HEK293 (cell line): Measurements from ENCODE around the gene OBSL1.

ENCODE experiments used
- BCL11A ChIP-seq: fragments of 450-650 bp; formaldehyde crosslinking; IDR thresholded peaks from 2 replicates; pipeline ENCODE4 v1.5.1; 2016; ENCODE audit warnings: low read depth, missing biosample characterization, missing genetic modification characterization
- GLI4 ChIP-seq: fragments of 450-650 bp; formaldehyde crosslinking; IDR thresholded peaks from 2 replicates; pipeline ENCODE4 v1.5.1; 2016; ENCODE audit warnings: missing biosample characterization, missing genetic modification characterization
- HOXA7 ChIP-seq: sonication (generic); formaldehyde crosslinking; IDR thresholded peaks from 2 replicates; pipeline ENCODE4 v1.8.1; 2022; ENCODE audit warnings: missing genetic modification reagents, borderline replicate concordance
- KLF16 ChIP-seq: fragments of 450-650 bp; formaldehyde crosslinking; IDR thresholded peaks from 2 replicates; pipeline ENCODE4 v1.5.1; 2017; ENCODE audit warnings: missing biosample characterization, missing genetic modification characterization
- MEIS1 ChIP-seq: sonication (generic); formaldehyde crosslinking; IDR thresholded peaks from 2 replicates; pipeline ENCODE4 v1.8.1; 2022; ENCODE audit warnings: missing genetic modification reagents, mild to moderate bottlenecking, borderline replicate concordance
- RBAK ChIP-seq: fragments of 450-650 bp; formaldehyde crosslinking; IDR thresholded peaks from 2 replicates; pipeline ENCODE4 v1.5.1; 2016; ENCODE audit warnings: missing biosample characterization, missing genetic modification characterization
- SP2 ChIP-seq: fragments of 450-650 bp; formaldehyde crosslinking; IDR thresholded peaks from 2 replicates; pipeline ENCODE4 v1.5.1; 2016; ENCODE audit warnings: missing biosample characterization, missing genetic modification characterization
- SP7 ChIP-seq: fragments of 450-650 bp; formaldehyde crosslinking; IDR thresholded peaks from 2 replicates; pipeline ENCODE4 v1.5.1; 2016; ENCODE audit warnings: missing biosample characterization, missing genetic modification characterization
- ZBTB10 ChIP-seq: fragments of 450-650 bp; formaldehyde crosslinking; IDR thresholded peaks from 2 replicates; pipeline ENCODE4 v1.5.1; 2016; ENCODE audit warnings: missing biosample characterization, missing genetic modification characterization
- ZNF114 ChIP-seq: fragments of 450-650 bp; formaldehyde crosslinking; IDR thresholded peaks from 2 replicates; pipeline ENCODE4 v1.5.0; 2017; ENCODE audit warnings: missing biosample characterization, missing genetic modification characterization
- ZNF2 ChIP-seq: fragments of 450-650 bp; formaldehyde crosslinking; IDR thresholded peaks from 2 replicates; pipeline ENCODE4 v1.5.1; 2016; ENCODE audit warnings: missing biosample characterization, missing genetic modification characterization
- ZNF221 ChIP-seq: fragments of 450-650 bp; formaldehyde crosslinking; IDR thresholded peaks from 2 replicates; pipeline ENCODE4 v1.5.1; 2017; ENCODE audit warnings: missing biosample characterization, missing genetic modification characterization, borderline replicate concordance
- ZNF248 ChIP-seq: fragments of 450-650 bp; formaldehyde crosslinking; IDR thresholded peaks from 2 replicates; pipeline ENCODE4 v1.5.1; 2017; ENCODE audit warnings: missing biosample characterization, missing genetic modification characterization
- ZNF280C ChIP-seq: fragments of 450-650 bp; formaldehyde crosslinking; IDR thresholded peaks from 2 replicates; pipeline ENCODE4 v1.5.1; 2016; ENCODE audit warnings: missing biosample characterization, missing genetic modification characterization
- ZNF335 ChIP-seq: fragments of 450-650 bp; formaldehyde crosslinking; conservative IDR thresholded peaks from 2 replicates; pipeline ENCODE4 v1.5.1; 2016; ENCODE audit warnings: missing biosample characterization, missing genetic modification characterization
- ZNF426 ChIP-seq: fragments of 450-650 bp; formaldehyde crosslinking; IDR thresholded peaks from 2 replicates; pipeline ENCODE4 v1.5.1; 2017; ENCODE audit warnings: missing biosample characterization, missing genetic modification characterization, mild to moderate bottlenecking, inconsistent platforms, moderate library complexity
- ZNF585B ChIP-seq: fragments of 450-650 bp; formaldehyde crosslinking; IDR thresholded peaks from 2 replicates; pipeline ENCODE4 v1.5.1; 2016; ENCODE audit warnings: missing biosample characterization, missing genetic modification characterization
- ZNF654 ChIP-seq: fragments of 450-650 bp; formaldehyde crosslinking; IDR thresholded peaks from 2 replicates; pipeline ENCODE4 v1.5.1; 2016; ENCODE audit warnings: low read depth, missing biosample characterization, missing genetic modification characterization
- ZNF664 ChIP-seq: fragments of 450-650 bp; formaldehyde crosslinking; IDR thresholded peaks from 2 replicates; pipeline ENCODE4 v1.5.1; 2016; ENCODE audit warnings: missing biosample characterization, missing genetic modification characterization
- ZNF792 ChIP-seq: fragments of 450-650 bp; formaldehyde crosslinking; IDR thresholded peaks from 2 replicates; pipeline ENCODE4 v1.5.1; 2016; ENCODE audit warnings: missing biosample characterization, missing genetic modification characterization
- ZNF837 ChIP-seq: fragments of 450-650 bp; formaldehyde crosslinking; IDR thresholded peaks from 2 replicates; pipeline ENCODE4 v1.5.1; 2016; ENCODE audit warnings: missing biosample characterization, missing genetic modification characterization
- ZSCAN5A ChIP-seq: fragments of 450-650 bp; formaldehyde crosslinking; IDR thresholded peaks from 2 replicates; pipeline ENCODE4 v1.5.1; 2016; ENCODE audit warnings: missing biosample characterization, missing genetic modification characterization
- ZXDB ChIP-seq: fragments of 450-650 bp; formaldehyde crosslinking; IDR thresholded peaks from 2 replicates; pipeline ENCODE4 v1.5.1; 2016; ENCODE audit warnings: missing biosample characterization, missing genetic modification characterization

Gene OBSL1

GRCh38 chr2:219541611-219542180, 29.6 kb downstream of the OBSL1 start (continued):
- TF ChIP-seq BCL11A (tag by site-specific recombination) = no peak
- TF ChIP-seq ZNF221 (tag by site-specific recombination) = no peak
- no peak for TF ChIP-seq HOXA7 (CRISPR knock-in tag)
- TF ChIP-seq SP2 (tag by site-specific recombination) = peak; percentile 63
- TF ChIP-seq ZNF837 (tag by site-specific recombination) = no peak
- TF ChIP-seq ZXDB (tag by site-specific recombination) = peak; percentile 99
- TF ChIP-seq ZSCAN5A (tag by site-specific recombination) = peak; percentile 27; the same call in 1 of the 2 replicates
- peak; percentile 61 for TF ChIP-seq ZNF654 (tag by site-specific recombination)
- TF ChIP-seq ZNF335 (tag by site-specific recombination) = peak; percentile 47; the same call in 1 of the 2 replicates
- TF ChIP-seq MEIS1 = no peak
- no peak for TF ChIP-seq ZNF114 (tag by site-specific recombination)
- no peak for TF ChIP-seq GLI4
- no peak for TF ChIP-seq ZNF585B (tag by site-specific recombination)
- peak; percentile 96 for TF ChIP-seq ZBTB10 (tag by site-specific recombination)
- no peak for TF ChIP-seq ZNF792 (tag by site-specific recombination)
- TF ChIP-seq KLF16 (tag by site-specific recombination) = peak; percentile 74; the same call in 1 of the 2 replicates
- no peak for TF ChIP-seq ZNF426 (tag by site-specific recombination)
- TF ChIP-seq ZNF248 (tag by site-specific recombination) = no peak
- peak; percentile 100 for TF ChIP-seq ZNF2 (tag by site-specific recombination)
- TF ChIP-seq ZNF664 = no peak
- no peak for TF ChIP-seq RBAK (tag by site-specific recombination)
- TF ChIP-seq ZNF280C (tag by site-specific recombination) = no peak
- TF ChIP-seq SP7 = peak; percentile 78
